Stomach smooth muscle (tissue), 2 donors: Measurements from ENCODE around the gene FCN1.

Experiments used
- H3K27ac ChIP-seq: one replicate; pipeline ENCODE4 v1.7.0; 2013; ENCODE audit warnings: mild to moderate bottlenecking, low read length, inconsistent platforms
- H3K27me3 ChIP-seq, 2 donors: one replicate each; pipeline ENCODE4 v1.7.0; 2013; ENCODE audit warnings: low read length in 2 of 2; ENCODE audit not compliant: insufficient read depth in 2 of 2, control insufficient read depth in 1 of 2
- H3K36me3 ChIP-seq, 2 donors: one replicate each; pipeline ENCODE4 v1.7.0; 2013; ENCODE audit warnings: low read length in 2 of 2; ENCODE audit not compliant: control insufficient read depth in 2 of 2, insufficient read depth in 2 of 2
- H3K4me1 ChIP-seq: one replicate; pipeline ENCODE4 v1.7.0; 2013; ENCODE audit warnings: low read length; ENCODE audit not compliant: control insufficient read depth, insufficient read depth
- H3K4me3 ChIP-seq, 2 donors: one replicate each; pipeline ENCODE4 v1.7.0; 2013; ENCODE audit warnings: low read length in 2 of 2
- H3K9ac ChIP-seq, 2 donors: one replicate each; pipeline ENCODE4 v1.7.0; 2013; ENCODE audit warnings: low read length in 2 of 2, mild to moderate bottlenecking in 1 of 2
- H3K9me3 ChIP-seq, 2 donors: one replicate each; pipeline ENCODE4 v1.7.0; 2013; ENCODE audit warnings: low read length in 2 of 2; ENCODE audit not compliant: control insufficient read depth in 2 of 2
- donor health status: healthy.
- donor health status: Pancreatic carcinoma.

The FCN1 gene

DNA sequence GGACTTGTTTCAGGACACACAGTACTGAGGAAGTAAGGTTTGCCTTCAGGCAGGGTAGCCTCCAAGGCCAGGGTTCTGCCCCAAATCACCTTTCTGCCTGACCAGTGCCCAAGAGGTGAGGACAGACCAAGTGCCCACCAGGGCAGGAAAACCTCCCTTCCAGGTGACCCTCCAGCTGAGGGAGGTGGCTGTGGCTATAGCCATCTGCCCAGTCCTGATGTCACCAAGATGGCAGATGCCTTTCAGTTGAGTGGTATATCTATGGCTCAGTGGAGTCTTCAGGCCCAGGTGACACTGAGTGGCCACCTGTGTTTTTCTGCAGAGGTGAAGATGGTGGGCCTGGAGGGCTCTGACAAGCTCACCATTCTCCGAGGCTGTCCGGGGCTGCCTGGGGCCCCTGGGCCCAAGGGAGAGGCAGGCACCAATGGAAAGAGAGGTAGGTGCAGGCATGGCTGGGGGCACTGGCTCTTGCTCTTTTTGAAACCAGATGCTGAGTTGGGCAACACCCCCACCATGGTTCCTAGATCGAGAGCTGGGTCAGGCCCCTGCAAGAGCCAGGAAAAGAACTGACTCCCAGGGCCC lies 35.4 kb downstream of the FCN1 start:
- no peaks in the 10 kb centered on the region for H3K36me3 ChIP-seq
- H3K4me3 ChIP-seq = no peak overlapping the region
- no peaks in the 10 kb centered on the region for H3K9me3 ChIP-seq
- H3K27ac ChIP-seq = no peak overlapping the region
- H3K4me1 ChIP-seq = peaks cover 4% of the 10 kb centered on the region
- peaks cover 0 to 7% of the 10 kb centered on the region in 2 donors for H3K27me3 ChIP-seq
- no peak overlapping the region for H3K9ac ChIP-seq

DNA sequence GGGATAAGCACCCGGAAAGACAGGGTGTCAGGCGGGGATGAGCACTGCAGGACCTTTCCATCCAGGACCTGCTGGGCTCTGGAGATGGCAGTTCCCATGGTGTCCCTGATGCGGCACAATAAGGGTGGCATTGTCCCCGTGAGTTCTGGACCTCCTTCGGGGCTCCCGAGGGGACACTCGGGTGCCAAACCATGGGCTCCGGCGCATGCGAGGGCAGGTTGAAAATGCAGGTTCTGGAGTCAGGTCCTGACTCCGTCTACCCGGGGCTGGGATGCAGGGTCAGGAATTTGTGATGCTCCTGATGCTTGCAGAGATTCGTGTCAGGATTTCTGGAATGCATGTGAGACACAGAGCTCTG lies 36.4 kb downstream of the FCN1 start:
- no peaks in the 10 kb centered on the region for H3K36me3 ChIP-seq
- H3K4me1 ChIP-seq = peaks cover 4% of the 10 kb centered on the region
- H3K27ac ChIP-seq = no peak overlapping the region
- H3K9me3 ChIP-seq = no peaks in the 10 kb centered on the region
- no peak overlapping the region for H3K4me3 ChIP-seq
- H3K27me3 ChIP-seq = peaks cover 0 to 7% of the 10 kb centered on the region in 2 donors
- H3K9ac ChIP-seq = no peak overlapping the region

DNA sequence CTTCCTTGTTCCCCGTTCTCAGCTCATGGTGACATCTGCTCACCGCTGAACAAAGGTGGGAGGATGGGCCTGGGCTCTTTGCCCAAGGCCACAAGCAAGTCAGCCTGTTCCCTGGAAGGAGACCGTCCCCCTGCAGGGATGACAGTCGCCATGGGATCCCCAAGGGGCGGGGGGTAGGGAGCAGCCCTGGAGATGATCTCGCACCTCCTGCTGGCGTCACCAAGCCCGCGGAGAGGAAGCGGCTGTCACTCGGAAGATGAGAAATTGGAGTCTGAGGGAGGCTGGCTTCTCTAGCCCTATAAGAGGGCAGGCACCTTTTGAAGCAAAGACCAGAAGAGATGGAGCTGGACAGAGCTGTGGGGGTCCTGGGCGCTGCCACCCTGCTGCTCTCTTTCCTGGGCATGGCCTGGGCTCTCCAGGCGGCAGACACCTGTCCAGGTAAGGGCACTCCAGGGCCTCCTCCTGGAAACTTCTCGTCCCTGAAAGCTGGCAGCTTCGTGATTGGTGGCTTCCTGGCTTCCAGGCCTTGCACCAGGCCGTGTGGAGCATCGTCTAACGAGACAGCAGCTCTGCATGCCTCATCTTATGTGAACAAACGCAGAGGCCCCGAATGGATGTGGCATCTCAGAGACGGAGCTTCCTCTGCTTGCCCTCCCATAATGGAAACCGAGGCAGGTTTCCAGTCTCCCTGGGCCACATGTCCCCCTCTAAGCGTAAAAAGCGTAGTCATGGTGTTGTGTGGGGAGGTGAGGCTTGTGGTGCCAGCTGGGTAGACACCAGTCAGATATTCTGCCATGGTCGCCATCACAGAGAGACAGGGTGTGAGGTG lies 37.0 kb downstream of the FCN1 start, which contains the start of gene FCN2:
Gene FCN2, plus strand, starts transcription at position 327 of the 829 bp plus-strand sequence. Its CDS starts 12 bp downstream, at position 339.
- Histone ChIP-seq H3K4me3 (no peak within 1 kb of the TSS), H3K4me1 (peaks cover 4% of the 10 kb centered on the region), H3K27me3 (peaks cover 0 to 7% of the 10 kb centered on the region in 2 donors), H3K27ac (no peak within 1 kb of the TSS), H3K9ac (no peak within 1 kb of the TSS), H3K36me3 (no peaks in the 10 kb centered on the region), H3K9me3 (no peaks in the 10 kb centered on the region)

DNA sequence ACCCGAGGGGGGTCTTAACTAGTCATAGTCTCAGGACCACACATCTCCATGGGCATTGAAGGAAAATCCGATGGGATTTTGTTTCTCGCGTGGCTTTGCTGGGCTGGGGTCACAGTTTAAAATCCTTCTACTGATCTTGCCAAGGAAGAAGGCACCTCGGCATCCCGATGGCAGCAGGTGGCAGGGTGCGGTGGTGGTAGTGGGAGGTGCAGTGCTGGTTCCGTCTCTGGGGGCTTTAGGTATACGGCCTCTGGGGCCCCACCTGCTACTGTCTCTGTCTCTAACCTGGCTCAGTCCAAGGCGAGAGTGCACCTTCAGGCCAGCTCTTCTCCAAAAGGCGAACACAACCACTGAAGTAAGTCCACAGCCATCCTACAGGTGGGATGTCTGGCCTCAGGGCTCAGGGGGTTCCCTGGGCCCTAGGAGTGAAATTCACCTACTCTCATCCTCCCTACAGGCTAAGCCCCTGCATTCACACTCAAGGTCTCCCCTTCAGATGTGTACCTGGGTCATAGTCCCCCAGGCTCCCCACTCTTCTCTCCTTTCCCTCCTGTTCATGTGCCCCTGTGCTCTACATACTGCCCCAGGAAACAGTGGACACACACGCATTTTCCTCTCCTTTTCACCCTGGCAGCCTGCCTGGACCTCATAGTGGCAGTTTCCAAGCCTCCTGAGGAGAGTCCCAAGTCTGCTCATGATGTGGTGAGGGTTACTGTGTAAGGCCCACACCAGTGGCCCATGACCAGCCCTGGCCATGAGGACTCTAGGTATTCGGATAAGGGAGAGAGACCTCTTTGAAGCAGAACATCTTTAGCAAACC lies 37.8 kb downstream of the FCN1 start:
- Histone ChIP-seq H3K27me3 (peaks cover 0 to 8% of the 10 kb centered on the region in 2 donors), H3K4me3 (no peak overlapping the region), H3K36me3 (no peaks in the 10 kb centered on the region), H3K9ac (no peak overlapping the region), H3K4me1 (peaks cover 4% of the 10 kb centered on the region), H3K27ac (no peak overlapping the region), H3K9me3 (no peaks in the 10 kb centered on the region)

DNA sequence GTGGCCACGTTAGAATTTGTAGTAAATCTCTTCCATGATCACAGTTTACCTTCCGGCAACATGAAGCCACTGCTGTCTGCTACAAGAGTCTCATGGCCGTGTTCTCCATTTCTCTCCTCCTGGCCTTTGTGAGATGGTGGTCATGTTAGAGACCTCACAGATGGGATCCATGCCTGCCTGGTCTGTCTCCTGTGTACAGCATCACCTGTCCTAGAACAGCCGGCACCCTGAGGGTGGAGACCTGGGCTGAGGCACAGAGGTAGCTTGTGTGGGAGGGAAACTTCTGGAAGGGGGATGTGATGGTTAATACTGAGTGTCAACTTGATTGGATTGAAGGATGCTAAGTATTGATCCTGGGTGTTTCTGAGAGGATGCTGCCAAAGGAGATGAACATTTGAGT lies 40.2 kb downstream of the FCN1 start:
- Histone ChIP-seq H3K9me3 (no peaks in the 10 kb centered on the region), H3K27me3 (peaks cover 0 to 9% of the 10 kb centered on the region in 2 donors), H3K27ac (no peak overlapping the region), H3K9ac (no peak overlapping the region), H3K4me1 (peaks cover 4% of the 10 kb centered on the region), H3K36me3 (no peaks in the 10 kb centered on the region), H3K4me3 (no peak overlapping the region)

DNA sequence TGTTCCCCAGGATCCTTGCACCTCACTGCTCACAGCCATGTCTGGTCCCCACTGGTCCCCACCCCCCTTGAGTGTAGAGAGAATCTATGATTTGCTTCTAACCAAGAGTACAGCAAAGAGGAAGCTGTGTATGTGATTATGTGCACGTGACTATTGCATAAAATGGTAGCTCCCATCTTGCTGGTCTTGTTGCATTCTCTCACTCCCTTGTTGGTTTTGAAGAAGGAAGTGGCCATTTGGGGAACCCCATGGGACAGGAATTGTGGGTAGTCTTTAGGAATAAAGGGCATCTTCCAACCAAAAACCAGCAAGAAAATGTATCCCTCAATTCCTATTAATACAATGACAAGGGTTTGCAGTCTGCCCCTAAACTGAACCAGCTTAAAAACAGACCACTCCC lies 42.3 kb downstream of the FCN1 start:
- H3K9ac ChIP-seq = no peak overlapping the region
- no peaks in the 10 kb centered on the region for H3K9me3 ChIP-seq
- H3K27me3 ChIP-seq = peaks cover 0 to 5% of the 10 kb centered on the region in 2 donors
- peaks cover 3% of the 10 kb centered on the region for H3K4me1 ChIP-seq
- H3K4me3 ChIP-seq = no peak overlapping the region
- no peak overlapping the region for H3K27ac ChIP-seq
- no peaks in the 10 kb centered on the region for H3K36me3 ChIP-seq

DNA sequence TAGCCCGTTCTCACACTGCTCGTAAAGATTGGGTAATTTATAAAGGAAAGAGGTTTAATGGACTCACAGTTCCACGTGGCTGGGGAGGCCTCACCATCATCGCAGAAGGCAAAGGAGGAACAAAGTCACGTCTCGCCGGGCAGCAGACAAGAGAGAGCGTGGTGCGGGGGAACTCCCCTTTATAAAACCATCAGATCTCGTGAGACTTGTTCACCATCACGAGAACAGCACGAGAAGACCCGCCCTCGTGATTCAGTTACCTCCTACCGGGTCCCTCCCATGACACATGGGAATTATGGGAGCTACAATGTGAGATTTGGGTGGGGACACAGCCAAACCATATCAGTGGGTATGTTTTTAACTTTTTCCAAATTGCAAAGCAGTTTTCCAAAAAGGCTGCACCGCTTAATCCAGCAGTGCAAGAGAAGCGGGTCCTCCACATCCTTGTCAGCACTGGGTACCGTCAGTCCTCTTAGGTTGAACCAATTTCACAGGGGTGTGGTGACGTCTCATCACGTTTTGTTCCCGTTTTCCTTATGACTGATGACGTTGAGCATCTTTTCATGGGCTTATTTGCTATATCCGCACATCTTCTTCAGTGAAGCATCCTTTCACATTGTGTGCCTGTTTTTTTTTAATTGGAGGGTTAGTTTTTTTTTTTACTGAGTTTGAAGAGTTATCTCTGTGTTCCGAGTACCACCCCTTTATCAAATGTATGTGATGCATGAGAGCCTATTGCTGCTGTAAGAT lies 45.1 kb downstream of the FCN1 start:
- no peak overlapping the region for H3K27ac ChIP-seq
- no peaks in the 10 kb centered on the region for H3K9me3 ChIP-seq
- peaks cover 0 to 8% of the 10 kb centered on the region in 2 donors for H3K27me3 ChIP-seq
- H3K4me1 ChIP-seq = no peaks in the 10 kb centered on the region
- no peaks in the 10 kb centered on the region for H3K36me3 ChIP-seq
- H3K4me3 ChIP-seq = no peak overlapping the region
- H3K9ac ChIP-seq = no peak overlapping the region

DNA sequence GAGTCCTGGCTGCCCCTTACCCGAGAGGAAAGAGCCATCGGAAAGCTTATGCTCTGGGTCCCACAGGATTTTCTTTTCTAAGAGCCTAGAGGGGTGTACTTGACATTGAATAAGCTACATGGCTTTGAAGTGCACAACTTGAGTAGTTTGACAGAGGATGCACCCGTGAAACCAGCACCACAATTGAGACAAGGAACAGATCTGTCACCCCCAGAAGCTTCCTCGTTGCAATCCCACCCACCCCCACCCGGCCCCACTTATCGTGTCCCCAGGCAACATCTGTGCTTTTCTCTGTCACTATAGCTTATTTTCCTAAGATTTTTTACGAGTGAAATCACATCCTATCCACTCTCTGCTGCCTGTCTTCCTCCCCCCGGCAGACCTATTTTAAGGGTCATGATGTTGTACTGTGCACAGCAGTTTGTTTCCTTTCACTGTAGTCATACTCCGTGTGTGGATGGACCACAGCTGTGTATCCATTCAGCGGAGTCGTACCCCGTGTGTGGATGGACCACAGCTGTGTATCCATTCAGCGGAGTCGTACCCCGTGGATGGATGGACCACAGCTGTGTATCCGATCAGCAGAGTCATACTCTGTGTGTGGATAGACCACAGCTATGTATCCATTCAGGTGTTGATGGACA lies 45.9 kb downstream of the FCN1 start:
- no peaks in the 10 kb centered on the region for H3K9me3 ChIP-seq
- no peak overlapping the region for H3K27ac ChIP-seq
- no peaks in the 10 kb centered on the region for H3K4me1 ChIP-seq
- H3K36me3 ChIP-seq = no peaks in the 10 kb centered on the region
- H3K27me3 ChIP-seq = peaks cover 0 to 8% of the 10 kb centered on the region in 2 donors
- H3K9ac ChIP-seq = no peak overlapping the region
- no peak overlapping the region for H3K4me3 ChIP-seq

DNA sequence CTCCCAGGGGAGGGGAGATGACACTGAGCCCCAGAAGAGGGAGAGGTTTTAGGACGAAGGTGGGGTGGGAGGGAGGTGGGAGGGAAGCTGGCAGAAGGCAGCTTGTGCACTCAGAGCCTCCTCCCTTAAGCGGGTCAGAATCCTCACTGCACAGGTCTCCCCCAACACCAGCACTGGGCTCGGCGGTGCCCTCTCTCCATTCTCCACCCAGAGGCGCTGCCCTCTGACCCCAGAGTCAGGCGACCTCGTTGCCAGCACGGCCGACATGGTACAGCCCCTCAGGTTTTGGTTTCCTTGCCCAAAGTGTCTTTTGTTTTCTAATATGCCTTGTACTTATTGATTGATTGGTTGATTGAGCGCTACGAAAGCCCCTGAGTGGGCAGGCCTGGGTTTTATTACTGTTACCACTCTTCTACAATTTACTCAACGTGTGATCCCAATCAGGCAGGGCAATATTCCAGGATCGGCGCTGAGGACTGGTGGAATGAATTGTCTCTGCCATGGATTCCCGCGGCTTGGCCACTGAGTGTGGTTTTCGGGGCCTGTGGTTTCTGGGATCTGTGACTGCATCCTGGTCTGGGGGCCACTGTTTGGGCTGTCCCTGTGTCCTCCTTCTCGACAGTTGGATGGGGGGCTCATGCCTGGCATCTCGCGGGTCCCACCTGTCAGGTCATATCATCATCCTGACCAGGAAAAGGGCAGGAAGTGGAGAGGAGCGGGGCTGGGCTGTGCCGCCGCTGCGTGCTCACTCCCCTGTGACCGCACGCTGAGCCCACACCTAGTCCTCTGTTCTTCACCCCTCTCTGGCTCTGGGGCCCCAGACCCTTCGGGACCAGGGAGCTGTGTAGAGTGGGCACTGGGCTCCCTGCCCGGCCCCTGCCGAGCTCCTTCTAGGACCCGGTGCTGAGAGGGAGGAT lies 46.7 kb downstream of the FCN1 start:
- H3K27me3 ChIP-seq = peaks cover 0 to 8% of the 10 kb centered on the region in 2 donors
- H3K36me3 ChIP-seq = no peaks in the 10 kb centered on the region
- no peak overlapping the region for H3K27ac ChIP-seq
- no peaks in the 10 kb centered on the region for H3K9me3 ChIP-seq
- H3K4me3 ChIP-seq = no peak overlapping the region
- H3K4me1 ChIP-seq = no peaks in the 10 kb centered on the region
- H3K9ac ChIP-seq = no peak overlapping the region
